CD4-positive, alpha-beta T cell (primary cell): ENCODE data around the gene HMCES. TPM values are rescaled to one million over a fixed set of nuclear protein-coding genes. Genes with fewer than 3 reads are reported as not detected.
"Not testable (repeated sequence)": the region's sequence is repeated elsewhere in the genome, so short reads cannot be mapped to it uniquely, and the experiment has no call there.

Source experiments
- ATAC-seq: fragments of 200-7000 bp; cut with Tn5 transposase; one replicate; pipeline ENCODE4 v1.10.0; 2022; ENCODE audit warnings: mild to moderate bottlenecking; ENCODE audit not compliant: poor library complexity
- CTCF ChIA-PET: fragments of 350-600 bp; sonication (Branson Sonifier 250); formaldehyde crosslinking; loops from one replicate; lab custom pipeline; 2021; ENCODE audit warnings: antibody characterized with exemption, inconsistent platforms; lab: Charles Lee
- POLR2A ChIA-PET: fragments of 350-600 bp; sonication (Branson Sonifier 250); formaldehyde crosslinking; loops from one replicate; lab custom pipeline; 2021; ENCODE audit warnings: antibody characterized with exemption, inconsistent platforms; lab: Charles Lee
- DNase-seq, 14 experiments: peaks; one replicate each; pipeline ENCODE4 v3.0.0-alpha.2; 2013 to 2020; ENCODE audit warnings: mixed read lengths in 2 of 14
- H3K27ac ChIP-seq, 2 donors: one replicate each; pipeline versions ENCODE4 v1.5.1 to v1.7.0; 2013; ENCODE audit warnings: low read length in 2 of 2, low read depth in 1 of 2, mild to moderate bottlenecking in 1 of 2
- H3K27me3 ChIP-seq, 2 experiments: 1 replicate in 1 of 2; 2 replicates in 1 of 2; pipeline versions ENCODE4 v1.6.1 to v1.7.0; 2013; ENCODE audit warnings: low read length in 2 of 2, control low read depth in 1 of 2, mild to moderate bottlenecking in 1 of 2, moderate library complexity in 1 of 2; ENCODE audit not compliant: insufficient read depth in 2 of 2, control insufficient read depth in 1 of 2
- H3K36me3 ChIP-seq: one replicate; pipeline ENCODE4 v1.6.1; 2013; ENCODE audit warnings: low read length, control low read depth; ENCODE audit not compliant: insufficient read depth
- H3K4me1 ChIP-seq: one replicate; pipeline ENCODE4 v1.6.1; 2013; ENCODE audit warnings: low read length, control low read depth; ENCODE audit not compliant: insufficient read depth
- H3K4me3 ChIP-seq: one replicate; pipeline ENCODE4 v1.5.1; 2013; ENCODE audit warnings: mild to moderate bottlenecking, low read length, moderate library complexity
- H3K9me3 ChIP-seq, 2 experiments: 1 replicate in 1 of 2; 2 replicates in 1 of 2; pipeline versions ENCODE4 v1.6.1 to v1.7.0; 2013; ENCODE audit warnings: low read length in 2 of 2, mild to moderate bottlenecking in 2 of 2, control low read depth in 1 of 2, moderate library complexity in 1 of 2; ENCODE audit not compliant: control insufficient read depth in 1 of 2, insufficient read depth in 1 of 2
- H3K27ac Mint-ChIP-seq: one replicate; pipeline ENCODE4 v1.8.0; 2020; ENCODE audit warnings: mixed read lengths
- H3K27me3 Mint-ChIP-seq: one replicate; pipeline ENCODE4 v1.8.0; 2021; ENCODE audit warnings: mixed read lengths
- H3K36me3 Mint-ChIP-seq: one replicate; pipeline ENCODE4 v1.8.0; 2021; ENCODE audit warnings: low read depth, mixed read lengths
- H3K4me1 Mint-ChIP-seq: one replicate; pipeline ENCODE4 v1.8.0; 2021; ENCODE audit warnings: low read depth, mixed read lengths
- H3K4me3 Mint-ChIP-seq: one replicate; pipeline ENCODE4 v1.8.0; 2020; ENCODE audit warnings: mild to moderate bottlenecking, mixed read lengths
- H3K9me3 Mint-ChIP-seq: one replicate; pipeline ENCODE4 v1.8.0; 2020; ENCODE audit warnings: mixed read lengths
- CTCF ChIP-seq: fragments of 200-600 bp; IDR thresholded peaks from one replicate; pipeline ENCODE4 v1.8.0; 2022; ENCODE audit warnings: antibody characterized with exemption, mild to moderate bottlenecking
- intact Hi-C, 2 experiments: fragments of 100-400 bp; cut with DNase I in 1 of 2; cut with micrococcal nuclease in 1 of 2; formaldehyde crosslinking; loops; one replicate each; pipeline versions ENCODE4 v1.15.1 to v1.9.0; 2023 to 2025; cut with DNase I, micrococcal nuclease
- total RNA-seq, 174 experiments: library from RNA in 2 of 174; stranded (reverse) in 2 of 174; gene quantifications; one replicate each; pipeline ENCODE4 v1.2.3 and lab custom pipeline; 2021 to 2026

The HMCES gene
- total RNA-seq, 2 experiments from 2014 or later = 63.5 to 64.0 TPM

GRCh38 chr3:129347458-129347845 lies 68.8 kb downstream of the HMCES start:
- H3K27ac Mint-ChIP-seq = no peak overlapping the region
- TF ChIP-seq CTCF = no peak

GRCh38 chr3:129348734-129349133 lies 70.1 kb downstream of the HMCES start:
- Histone ChIP-seq H3K36me3 (no peaks in the 10 kb centered on the region), H3K27me3 (peaks cover 1 to 8% of the 10 kb centered on the region in 2 experiments), H3K27ac (no peak overlapping the region), H3K4me3 (no peak overlapping the region), H3K4me1 (peaks cover 6% of the 10 kb centered on the region), H3K9me3 (peaks cover 0 to 2% of the 10 kb centered on the region in 2 experiments)
- Mint-ChIP-seq H3K36me3 (no peaks in the 10 kb centered on the region), H3K9me3 (no peaks in the 10 kb centered on the region), H3K27ac (no peak overlapping the region), H3K4me3 (no peak overlapping the region), H3K4me1 (no peaks in the 10 kb centered on the region), H3K27me3 (peaks cover 20% of the 10 kb centered on the region)
- CTCF ChIA-PET = no interaction called here
- TF ChIP-seq CTCF = no peak
- no peak for ATAC-seq
- POLR2A ChIA-PET = no interaction called here
- intact Hi-C loops = no loop called here
- no peak for DNase-seq

More at GRCh38 chr3:129347458-129347845, 68.8 kb downstream of the HMCES start:
- Histone ChIP-seq H3K9me3 (peaks cover 0 to 5% of the 10 kb centered on the region in 2 experiments), H3K36me3 (no peaks in the 10 kb centered on the region), H3K27ac (no peak overlapping the region), H3K4me1 (peaks cover 9% of the 10 kb centered on the region), H3K4me3 (no peak overlapping the region), H3K27me3 (peaks cover 8 to 17% of the 10 kb centered on the region in 2 experiments)
- intact Hi-C loops = no loop called here
- Mint-ChIP-seq H3K4me3 (no peak overlapping the region), H3K9me3 (no peaks in the 10 kb centered on the region), H3K27me3 (peaks cover 32% of the 10 kb centered on the region), H3K36me3 (no peaks in the 10 kb centered on the region), H3K4me1 (peaks cover 6% of the 10 kb centered on the region)
- ChIA-PET CTCF (no interaction called here), POLR2A (no interaction called here)
- no peak for ATAC-seq
- no peak for DNase-seq

- H3K27ac ChIP-seq, ATAC-seq, H3K36me3 ChIP-seq, H3K4me1 Mint-ChIP-seq, H3K4me3 ChIP-seq, H3K9me3 ChIP-seq, POLR2A ChIA-PET, H3K4me1 ChIP-seq, H3K36me3 Mint-ChIP-seq, H3K27me3 ChIP-seq, DNase-seq, H3K4me3 Mint-ChIP-seq, H3K27ac Mint-ChIP-seq, CTCF ChIA-PET, H3K9me3 Mint-ChIP-seq, intact Hi-C loops: not testable (repeated sequence)
- peaks cover 20% of the 10 kb centered on the region for H3K27me3 Mint-ChIP-seq
Observed at GRCh38 chr3:129349169-129349568, 70.5 kb downstream of the HMCES start.

- ATAC-seq = no peak
- H3K4me1 Mint-ChIP-seq = no peaks in the 10 kb centered on the region
- no peak overlapping the region for H3K27ac Mint-ChIP-seq
- Histone ChIP-seq H3K36me3 (no peaks in the 10 kb centered on the region), H3K4me3 (no peak overlapping the region), H3K9me3 (no peaks in the 10 kb centered on the region), H3K27me3 (peaks cover 0 to 2% of the 10 kb centered on the region in 2 experiments), H3K4me1 (no peaks in the 10 kb centered on the region), H3K27ac (no peak overlapping the region)
- H3K9me3 Mint-ChIP-seq = no peaks in the 10 kb centered on the region
- H3K36me3 Mint-ChIP-seq = no peaks in the 10 kb centered on the region
- H3K4me3 Mint-ChIP-seq = no peak overlapping the region
- CTCF ChIA-PET = no interaction called here
- POLR2A ChIA-PET = interaction anchor here (0.6 kb wide), 1 partner anchor 281 kb away, joined by 3 read pairs; no protein-coding TSS in a partner anchor
- no peak for DNase-seq
- H3K27me3 Mint-ChIP-seq = peaks cover 17% of the 10 kb centered on the region
- intact Hi-C loops = no loop called here
- TF ChIP-seq CTCF = no peak
Observed at GRCh38 chr3:129349791-129350190, 71.1 kb downstream of the HMCES start.
